Stimulated activated CD4-positive, alpha-beta T cell treated with anti-CD3 and anti-CD28 coated beads, Interleukin-15, amount 100 ng/mL, for 24 hours (primary cell): ENCODE data around the gene PHETA1.
A peak's percentile ranks its signal among the peaks of the same experiment; 100 is the strongest.

Experiments
- DNase-seq: peaks from one replicate; pipeline ENCODE4 v3.0.0-alpha.2; 2020

PHETA1 gene, protein sequence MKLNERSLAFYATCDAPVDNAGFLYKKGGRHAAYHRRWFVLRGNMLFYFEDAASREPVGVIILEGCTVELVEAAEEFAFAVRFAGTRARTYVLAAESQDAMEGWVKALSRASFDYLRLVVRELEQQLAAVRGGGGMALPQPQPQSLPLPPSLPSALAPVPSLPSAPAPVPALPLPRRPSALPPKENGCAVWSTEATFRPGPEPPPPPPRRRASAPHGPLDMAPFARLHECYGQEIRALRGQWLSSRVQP

GRCh38 chr12:111368788-111369495, at the start of gene PHETA1:
PHETA1 (minus strand) TSS chr12:111369095; CDS start chr12:111363427, 5,668 bp downstream.
- DNase-seq: peak; percentile 93

DNA sequence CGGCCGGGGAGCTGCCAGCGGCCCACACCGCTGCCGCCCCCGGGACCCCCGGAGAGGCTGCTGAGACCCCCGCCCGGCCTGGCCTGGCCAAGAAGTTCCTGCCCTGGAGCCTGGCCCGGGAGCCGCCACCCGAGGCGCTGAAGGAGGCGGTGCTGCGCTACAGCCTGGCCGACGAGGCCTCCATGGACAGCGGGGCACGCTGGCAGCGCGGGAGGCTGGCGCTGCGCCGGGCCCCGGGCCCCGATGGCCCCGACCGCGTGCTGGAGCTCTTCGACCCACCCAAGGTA, 49.6 kb upstream of the PHETA1 start:
- DNase-seq: no peak

DNA sequence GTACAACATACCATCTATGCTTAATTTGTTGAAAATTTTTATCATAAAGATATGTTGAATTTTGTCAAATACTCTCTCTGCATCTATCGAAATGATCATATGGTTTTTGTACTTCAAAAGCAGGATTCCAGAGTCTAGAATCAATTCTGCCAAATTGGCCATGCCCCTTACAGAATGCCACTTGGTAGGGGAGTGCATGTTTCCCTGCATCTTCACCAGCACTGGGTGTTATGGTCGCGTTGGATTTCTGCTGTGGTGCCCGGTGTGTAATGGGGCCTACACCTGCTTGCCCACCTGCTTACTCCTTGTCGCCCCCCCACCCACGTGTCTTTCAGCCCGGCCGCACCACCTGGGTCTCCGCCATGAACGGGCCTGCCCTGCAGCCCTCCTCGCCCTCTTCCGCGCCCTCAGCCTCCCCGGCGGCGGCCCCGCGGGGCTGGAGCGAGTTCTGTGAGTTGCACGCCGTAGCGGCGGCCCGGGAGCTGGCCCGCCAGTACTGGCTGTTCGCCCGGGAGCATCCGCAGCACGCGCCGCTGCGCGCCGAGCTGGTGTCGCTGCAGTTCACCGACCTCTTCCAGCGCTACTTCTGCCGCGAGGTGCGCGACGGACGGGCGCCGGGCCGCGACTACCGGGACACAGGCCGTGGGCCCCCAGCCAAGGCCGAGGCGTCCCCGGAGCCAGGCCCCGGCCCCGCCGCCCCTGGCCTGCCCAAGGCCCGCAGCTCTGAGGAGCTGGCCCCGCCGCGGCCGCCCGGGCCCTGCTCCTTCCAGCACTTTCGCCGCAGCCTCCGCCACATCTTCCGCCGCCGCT, 49.1 kb upstream of the PHETA1 start:
- DNase-seq: no peak

- no peak for DNase-seq
These were observed 48.4 kb upstream of the PHETA1 start for GRCh38 chr12:111417290-111417689.

GRCh38 chr12:111414711-111415252, 45.9 kb upstream of the PHETA1 start:
- no peak for DNase-seq

- DNase-seq: no peak
These were observed 44.7 kb upstream of the PHETA1 start for GRCh38 chr12:111413442-111414086.

GRCh38 chr12:111412830-111413441, 44.0 kb upstream of the PHETA1 start:
- DNase-seq: no peak

- DNase-seq: no peak
These were observed 43.3 kb upstream of the PHETA1 start for GRCh38 chr12:111412007-111412829.

GRCh38 chr12:111411185-111411764, 42.4 kb upstream of the PHETA1 start:
- DNase-seq: no peak

GRCh38 chr12:111410431-111411184, 41.7 kb upstream of the PHETA1 start:
- no peak for DNase-seq

DNA sequence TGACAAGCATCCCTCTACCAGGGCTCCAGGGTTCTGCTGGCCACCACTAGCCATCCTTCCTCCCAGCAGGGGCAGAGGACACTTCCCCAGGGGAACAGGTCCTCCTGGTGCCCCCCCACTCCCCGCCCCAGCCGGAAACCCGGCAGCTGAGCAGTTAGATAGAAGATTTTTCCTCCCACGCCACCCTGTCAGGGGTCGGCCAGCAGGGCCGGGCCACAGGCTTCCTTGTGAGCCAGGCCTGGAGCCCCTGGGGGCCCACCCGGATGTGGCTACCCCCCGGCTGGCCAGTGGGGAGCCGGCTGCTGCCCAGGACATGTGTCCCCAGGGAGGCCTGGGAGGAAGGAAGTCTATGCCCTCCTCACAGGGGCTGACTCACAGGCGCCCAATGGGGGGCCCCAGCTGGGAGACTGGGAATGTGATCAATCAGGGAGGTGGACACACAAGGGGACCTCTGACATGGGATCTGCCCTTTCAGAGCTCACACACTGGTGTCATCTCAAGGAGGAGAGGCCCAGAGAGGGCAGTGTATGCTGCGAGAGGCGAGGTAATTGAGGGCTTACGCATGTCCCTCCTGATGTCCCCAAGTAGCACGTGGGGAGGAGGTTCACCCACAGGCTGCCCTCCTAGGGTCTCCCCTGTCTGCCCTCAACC, 41.0 kb upstream of the PHETA1 start:
- peak; percentile 57 for DNase-seq

DNA sequence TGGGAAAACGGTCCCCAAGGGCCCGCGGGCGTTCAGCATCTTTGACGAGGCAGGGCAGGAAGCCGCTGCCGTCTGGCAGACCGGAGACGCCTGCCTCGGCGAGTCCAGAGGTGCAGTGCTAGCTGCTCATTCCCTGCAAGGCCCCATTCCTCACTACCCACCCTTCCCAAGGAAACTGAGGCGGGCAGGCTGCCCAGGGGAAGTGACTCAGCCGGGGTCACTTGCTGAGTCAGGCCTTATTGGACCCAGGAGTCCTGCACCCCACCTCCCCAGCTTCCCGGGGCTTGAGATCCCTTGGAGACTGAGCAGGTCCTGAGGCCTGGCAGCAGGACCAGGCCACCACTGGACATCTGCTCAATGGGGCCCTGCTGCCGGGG, 40.5 kb upstream of the PHETA1 start:
- no peak for DNase-seq

GRCh38 chr12:111408686-111409402, 39.9 kb upstream of the PHETA1 start:
- DNase-seq: no peak

GRCh38 chr12:111408116-111408440, 39.2 kb upstream of the PHETA1 start:
- DNase-seq: no peak

- DNase-seq: no peak
These were observed 38.7 kb upstream of the PHETA1 start for GRCh38 chr12:111407377-111408115.

GRCh38 chr12:111406474-111407376, 37.8 kb upstream of the PHETA1 start:
- DNase-seq: peak; percentile 72

DNA sequence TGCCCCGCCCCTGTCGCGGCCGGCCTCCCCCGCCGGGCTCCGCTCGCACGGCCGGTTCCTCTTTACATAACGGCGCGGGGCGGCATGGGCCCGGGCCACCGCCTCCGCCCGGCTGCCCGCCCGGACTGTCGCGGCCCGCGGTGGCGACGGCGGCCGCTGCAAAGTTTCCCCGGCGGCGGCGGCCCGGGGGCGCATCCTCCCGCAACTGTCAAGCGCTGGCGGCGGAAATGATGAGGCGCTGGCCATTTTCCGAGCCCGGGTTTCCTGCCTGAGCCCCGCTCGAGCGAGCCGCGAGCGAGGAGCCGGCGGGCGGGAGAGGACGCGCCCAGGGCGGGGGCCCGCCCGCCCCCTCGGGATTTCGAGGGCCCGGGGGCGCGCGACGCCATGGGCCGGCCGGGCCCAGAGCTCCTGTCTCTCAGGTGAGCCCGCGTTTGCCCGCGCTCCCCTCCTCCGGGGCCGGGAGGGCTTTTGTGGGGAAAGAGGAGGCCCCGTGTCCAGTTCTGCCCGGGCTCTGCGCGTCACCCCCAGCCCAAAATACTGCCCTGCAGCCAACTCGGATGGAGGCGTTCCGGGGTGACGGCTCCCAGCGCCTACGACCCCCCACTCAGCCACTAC, 37.1 kb upstream of the PHETA1 start, which contains the start of gene SH2B3:
SH2B3 (plus strand) TSS at position 65 of the 615 bp plus-strand sequence. CDS start 12,223 bp downstream, outside the sequence.
- DNase-seq: peak; percentile 83
